Measurements from ENCODE around the gene NLRX1.

The NLRX1 gene

GRCh38 chr11:119168471-119169281, at the start of gene NLRX1:
Gene NLRX1 (plus strand): TSS chr11:119168725. CDS start chr11:119171404, 2,679 bp downstream.
- intact Hi-C loops (cut with DNase I; ENCODE audit: low total_unique reads): no loop called here
- DNase-seq: peak; percentile 74 to 91
- H3K36me3 ChIP-seq: peaks cover 0 to 14% (median 5%) of the 10 kb centered on the region in 3 donors
- peak within 1 kb of the TSS; percentile 89 to 96 for H3K4me3 ChIP-seq
- peak within 1 kb of the TSS; percentile 98 to 99 for H3K27ac ChIP-seq
- H3K4me1 ChIP-seq: peaks cover 0 to 13% (median 10%) of the 10 kb centered on the region in 4 donors
- TF ChIP-seq, protein P1, sequence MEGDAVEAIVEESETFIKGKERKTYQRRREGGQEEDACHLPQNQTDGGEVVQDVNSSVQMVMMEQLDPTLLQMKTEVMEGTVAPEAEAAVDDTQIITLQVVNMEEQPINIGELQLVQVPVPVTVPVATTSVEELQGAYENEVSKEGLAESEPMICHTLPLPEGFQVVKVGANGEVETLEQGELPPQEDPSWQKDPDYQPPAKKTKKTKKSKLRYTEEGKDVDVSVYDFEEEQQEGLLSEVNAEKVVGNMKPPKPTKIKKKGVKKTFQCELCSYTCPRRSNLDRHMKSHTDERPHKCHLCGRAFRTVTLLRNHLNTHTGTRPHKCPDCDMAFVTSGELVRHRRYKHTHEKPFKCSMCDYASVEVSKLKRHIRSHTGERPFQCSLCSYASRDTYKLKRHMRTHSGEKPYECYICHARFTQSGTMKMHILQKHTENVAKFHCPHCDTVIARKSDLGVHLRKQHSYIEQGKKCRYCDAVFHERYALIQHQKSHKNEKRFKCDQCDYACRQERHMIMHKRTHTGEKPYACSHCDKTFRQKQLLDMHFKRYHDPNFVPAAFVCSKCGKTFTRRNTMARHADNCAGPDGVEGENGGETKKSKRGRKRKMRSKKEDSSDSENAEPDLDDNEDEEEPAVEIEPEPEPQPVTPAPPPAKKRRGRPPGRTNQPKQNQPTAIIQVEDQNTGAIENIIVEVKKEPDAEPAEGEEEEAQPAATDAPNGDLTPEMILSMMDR (IDR thresholded peaks at IDR 0.05): peak; percentile 85 to 94
- H3K9me3 ChIP-seq: no peaks in the 10 kb centered on the region
- no peaks in the 10 kb centered on the region for H3K27me3 ChIP-seq

GRCh38 chr11:119118946-119119345, 49.6 kb upstream of the NLRX1 start:
- Histone ChIP-seq H3K4me1 (peaks cover 0 to 22% (median 13%) of the 10 kb centered on the region in 4 donors), H3K27me3 (no peaks in the 10 kb centered on the region), H3K4me3 (no peak overlapping the region), H3K9me3 (no peaks in the 10 kb centered on the region), H3K27ac (no peak overlapping the region), H3K36me3 (peaks cover 0 to 40% (median 17%) of the 10 kb centered on the region in 3 donors)
- intact Hi-C loops (cut with DNase I; ENCODE audit: low total_unique reads): no loop called here
- TF ChIP-seq, protein P1 (IDR thresholded peaks at IDR 0.05): no peak
- DNase-seq: no peak

DNA sequence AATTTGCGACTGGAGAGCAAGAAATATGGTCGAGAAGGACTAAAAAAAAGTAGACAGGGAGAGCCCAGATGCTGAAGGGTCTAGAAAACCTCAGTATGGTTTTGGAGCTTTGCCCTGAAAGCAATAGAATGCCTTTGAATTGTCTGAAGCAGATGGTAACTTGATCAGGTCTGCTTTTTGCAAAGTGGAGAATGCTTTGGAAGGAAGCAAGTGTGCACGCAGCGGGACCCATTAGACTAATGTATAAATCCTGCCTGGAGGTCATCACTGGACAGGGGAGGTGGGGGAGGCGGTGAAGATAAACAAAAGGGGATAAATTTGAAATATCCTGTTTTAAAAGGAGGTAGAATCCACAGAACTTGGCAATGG, 47.9 kb upstream of the NLRX1 start:
- Histone ChIP-seq H3K36me3 (peaks cover 0 to 40% (median 24%) of the 10 kb centered on the region in 3 donors), H3K27me3 (no peaks in the 10 kb centered on the region), H3K27ac (peak overlapping the region; percentile 80 to 84), H3K9me3 (no peaks in the 10 kb centered on the region), H3K4me1 (peaks cover 0 to 22% (median 13%) of the 10 kb centered on the region in 4 donors), H3K4me3 (peak overlapping the region; percentile 85 to 90)
- TF ChIP-seq, protein P1 (IDR thresholded peaks at IDR 0.05): no peak
- intact Hi-C loops (cut with DNase I; ENCODE audit: low total_unique reads): no loop called here
- DNase-seq: no peak

DNA sequence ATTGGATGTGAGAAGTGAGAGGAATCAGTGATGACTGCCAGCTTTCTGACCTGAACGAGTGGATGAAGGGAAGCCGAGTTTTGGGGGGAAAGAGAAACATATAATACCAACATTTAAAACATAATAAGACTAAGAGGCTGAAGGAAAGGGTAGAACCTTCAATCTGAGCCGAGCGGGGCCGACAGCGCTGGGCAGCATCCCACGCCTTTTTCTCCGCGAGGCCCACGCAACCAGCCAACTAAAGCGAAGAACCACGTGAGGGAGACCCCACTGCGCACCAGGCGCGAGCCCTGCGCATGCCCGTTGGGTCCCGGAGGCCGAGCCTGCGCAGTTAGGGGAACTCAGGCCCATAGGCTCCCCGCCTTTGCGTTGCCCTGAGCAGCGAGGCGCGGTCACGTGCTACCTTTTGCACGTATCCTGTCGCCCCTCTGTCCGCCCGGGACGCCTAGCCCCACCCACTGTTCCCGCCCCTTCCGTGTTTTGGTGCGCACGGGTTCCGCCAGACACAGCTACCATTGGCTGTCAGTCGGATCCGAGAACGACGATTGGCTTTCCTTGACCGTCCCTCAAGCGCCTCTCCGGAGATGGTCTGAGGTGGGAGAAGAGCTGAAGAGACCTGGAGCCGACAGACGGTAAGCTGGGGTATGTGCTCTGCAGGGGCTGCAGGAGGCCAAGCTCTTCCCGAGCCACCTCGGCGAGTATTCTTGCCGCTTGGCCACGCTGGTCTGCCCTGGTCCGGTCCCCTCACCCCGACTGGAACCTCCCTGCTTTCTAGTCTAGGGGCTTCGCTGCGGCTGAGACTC, 47.3 kb upstream of the NLRX1 start, which contains the start of gene HINFP:
TSS of gene HINFP (plus strand) at position 573 of the 803 bp plus-strand sequence. CDS start 5,365 bp downstream, outside the sequence.
- H3K9me3 ChIP-seq: no peaks in the 10 kb centered on the region
- peak within 1 kb of the TSS; percentile 80 to 84 for H3K27ac ChIP-seq
- H3K4me1 ChIP-seq: peaks cover 0 to 22% (median 13%) of the 10 kb centered on the region in 4 donors
- peak within 1 kb of the TSS; percentile 85 to 90 for H3K4me3 ChIP-seq
- peaks cover 0 to 38% (median 20%) of the 10 kb centered on the region in 3 donors for H3K36me3 ChIP-seq
- TF ChIP-seq, protein P1 (IDR thresholded peaks at IDR 0.05): no peak
- intact Hi-C loops (cut with DNase I; ENCODE audit: low total_unique reads): no loop called here
- peak; percentile 100 for DNase-seq
- H3K27me3 ChIP-seq: no peaks in the 10 kb centered on the region

DNA sequence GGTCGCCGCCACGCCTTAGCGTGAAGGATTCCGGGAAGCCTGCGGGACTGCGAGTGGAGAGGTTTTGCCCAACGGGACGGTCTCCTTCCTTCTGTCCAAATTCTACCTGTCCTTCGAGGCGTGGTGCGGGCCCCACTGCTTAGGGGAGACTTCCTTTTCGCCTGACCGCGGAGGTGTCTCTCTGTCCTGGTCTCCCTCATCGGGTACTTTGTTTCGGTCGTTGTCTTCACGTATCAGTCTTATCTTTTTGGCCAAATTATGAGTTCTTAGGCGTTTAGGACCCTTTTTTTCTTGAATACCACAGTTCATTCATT, 46.8 kb upstream of the NLRX1 start:
- peak overlapping the region; percentile 85 to 90 for H3K4me3 ChIP-seq
- H3K4me1 ChIP-seq: peaks cover 0 to 22% (median 15%) of the 10 kb centered on the region in 4 donors
- peaks cover 0 to 35% (median 20%) of the 10 kb centered on the region in 3 donors for H3K36me3 ChIP-seq
- peak overlapping the region; percentile 80 to 84 for H3K27ac ChIP-seq
- no peaks in the 10 kb centered on the region for H3K27me3 ChIP-seq
- TF ChIP-seq, protein P1 (IDR thresholded peaks at IDR 0.05): no peak
- intact Hi-C loops (cut with DNase I; ENCODE audit: low total_unique reads): no loop called here
- no peak for DNase-seq
- no peaks in the 10 kb centered on the region for H3K9me3 ChIP-seq
